A673 (cell line): ENCODE measurements around the gene NRXN2.

Experiments
- EZH2 ChIP-seq: fragments of 200-600 bp; sonication (generic); IDR thresholded peaks from 2 replicates; pipeline ENCODE4 v1.6.1; 2017; ENCODE audit warnings: borderline replicate concordance, low read depth, mild to moderate bottlenecking, mixed read lengths, antibody characterized with exemption, low read length; ENCODE audit not compliant: poor library complexity, severe bottlenecking
- TF ChIP-seq, protein P1 (sequence below): fragments of 300-800, 200-600 bp; sonication (generic); conservative IDR thresholded peaks from 2 replicates; pipeline ENCODE4 v1.5.1; 2017; ENCODE audit warnings: low read depth, mild to moderate bottlenecking, antibody characterized with exemption, low read length, moderate library complexity, mixed read lengths

GRCh38 chr11:64613648-64614047 is 109.3 kb downstream of the NRXN2 start:
- TF ChIP-seq, protein P1, sequence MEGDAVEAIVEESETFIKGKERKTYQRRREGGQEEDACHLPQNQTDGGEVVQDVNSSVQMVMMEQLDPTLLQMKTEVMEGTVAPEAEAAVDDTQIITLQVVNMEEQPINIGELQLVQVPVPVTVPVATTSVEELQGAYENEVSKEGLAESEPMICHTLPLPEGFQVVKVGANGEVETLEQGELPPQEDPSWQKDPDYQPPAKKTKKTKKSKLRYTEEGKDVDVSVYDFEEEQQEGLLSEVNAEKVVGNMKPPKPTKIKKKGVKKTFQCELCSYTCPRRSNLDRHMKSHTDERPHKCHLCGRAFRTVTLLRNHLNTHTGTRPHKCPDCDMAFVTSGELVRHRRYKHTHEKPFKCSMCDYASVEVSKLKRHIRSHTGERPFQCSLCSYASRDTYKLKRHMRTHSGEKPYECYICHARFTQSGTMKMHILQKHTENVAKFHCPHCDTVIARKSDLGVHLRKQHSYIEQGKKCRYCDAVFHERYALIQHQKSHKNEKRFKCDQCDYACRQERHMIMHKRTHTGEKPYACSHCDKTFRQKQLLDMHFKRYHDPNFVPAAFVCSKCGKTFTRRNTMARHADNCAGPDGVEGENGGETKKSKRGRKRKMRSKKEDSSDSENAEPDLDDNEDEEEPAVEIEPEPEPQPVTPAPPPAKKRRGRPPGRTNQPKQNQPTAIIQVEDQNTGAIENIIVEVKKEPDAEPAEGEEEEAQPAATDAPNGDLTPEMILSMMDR, result no peak
- TF ChIP-seq EZH2, result no peak
